Stimulated activated CD4-positive, alpha-beta T cell treated with anti-CD3 and anti-CD28 coated beads, TNF-alpha, amount 100 ng/mL, for 1 hour (primary cell): ENCODE measurements around the gene CYB5B.

Source experiments
- DNase-seq, 3 donors: peaks; one replicate each; pipeline ENCODE4 v3.0.0-alpha.2; 2020; ENCODE audit warnings: low read depth in 3 of 3, low spot score in 1 of 3

The CYB5B gene

GRCh38 chr16:69483611-69484010 is 59.2 kb downstream of the CYB5B start:
- no peak for DNase-seq

- DNase-seq, result no peak
These were observed 60.9 kb downstream of the CYB5B start for GRCh38 chr16:69485361-69485760.

GRCh38 chr16:69485816-69486215 is 61.4 kb downstream of the CYB5B start:
- no peak for DNase-seq

- no peak for DNase-seq
These were observed 61.9 kb downstream of the CYB5B start for GRCh38 chr16:69486272-69486671.

GRCh38 chr16:69486724-69487123 is 62.3 kb downstream of the CYB5B start:
- no peak for DNase-seq

GRCh38 chr16:69490707-69491324 is 66.4 kb downstream of the CYB5B start:
- DNase-seq, result no peak

GRCh38 chr16:69494991-69495392 is 70.6 kb downstream of the CYB5B start:
- no peak for DNase-seq

GRCh38 chr16:69495821-69496220 is 71.4 kb downstream of the CYB5B start:
- no peak for DNase-seq

DNA sequence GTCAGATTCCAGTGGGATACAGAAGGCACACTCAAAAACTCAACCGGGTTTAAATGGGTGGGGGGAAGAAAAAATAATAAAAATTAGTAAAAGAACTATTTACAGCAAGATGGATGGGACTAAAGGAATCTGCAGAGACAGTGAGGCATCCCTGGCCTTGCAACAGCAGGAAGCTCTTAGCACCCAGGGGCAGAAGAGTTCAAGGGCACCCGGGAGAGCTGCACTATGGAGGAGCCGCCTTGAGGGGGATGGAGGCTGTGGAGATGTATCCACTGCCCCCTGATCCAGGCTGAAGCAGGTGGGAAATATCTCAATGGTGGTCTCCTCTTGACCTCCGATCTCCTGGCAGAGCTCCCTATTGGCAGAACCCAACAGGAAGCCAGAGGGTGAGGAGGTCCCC is 72.0 kb downstream of the CYB5B start:
- no peak for DNase-seq

DNA sequence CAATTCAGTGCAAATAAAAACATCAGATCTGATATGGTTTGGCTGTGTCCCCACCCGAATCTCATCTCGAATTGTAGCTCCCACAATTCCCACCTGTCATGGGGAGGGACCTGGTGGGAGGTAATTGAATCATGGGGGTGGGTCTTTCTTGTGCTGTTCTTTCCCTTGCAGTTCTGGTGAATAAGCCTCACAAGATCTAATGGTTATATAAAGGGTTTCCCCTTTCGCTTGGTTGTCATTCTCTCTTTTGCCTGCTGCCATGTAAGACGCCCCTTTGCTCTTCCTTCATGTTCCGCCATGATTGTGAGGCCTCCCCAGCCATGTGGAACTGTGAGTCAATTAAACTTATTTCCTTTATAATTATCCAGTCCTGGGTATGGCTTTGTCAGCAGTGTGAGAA is 72.5 kb downstream of the CYB5B start:
- DNase-seq, result no peak

- no peak for DNase-seq
These were observed 73.6 kb downstream of the CYB5B start for GRCh38 chr16:69497876-69498596.

DNA sequence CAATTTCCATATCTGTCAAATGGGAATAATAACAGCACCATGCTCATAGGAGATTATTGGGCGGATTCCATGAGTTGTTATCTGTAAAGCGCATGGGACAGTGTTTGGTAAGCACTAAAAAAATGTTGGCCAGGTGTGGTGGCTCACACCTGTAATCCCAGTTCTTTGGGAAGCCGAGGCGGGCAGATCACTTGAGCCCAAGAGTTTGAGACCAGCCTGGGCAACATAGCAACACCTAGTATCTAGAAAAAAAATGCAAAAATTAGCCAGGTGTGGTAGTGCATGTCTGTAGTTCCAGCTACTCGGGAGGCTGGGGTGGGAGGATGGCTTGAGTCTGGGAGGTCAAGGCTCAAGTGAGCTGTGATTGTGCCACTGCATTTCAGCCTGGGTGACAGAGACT is 74.5 kb downstream of the CYB5B start:
- DNase-seq, result no peak

DNA sequence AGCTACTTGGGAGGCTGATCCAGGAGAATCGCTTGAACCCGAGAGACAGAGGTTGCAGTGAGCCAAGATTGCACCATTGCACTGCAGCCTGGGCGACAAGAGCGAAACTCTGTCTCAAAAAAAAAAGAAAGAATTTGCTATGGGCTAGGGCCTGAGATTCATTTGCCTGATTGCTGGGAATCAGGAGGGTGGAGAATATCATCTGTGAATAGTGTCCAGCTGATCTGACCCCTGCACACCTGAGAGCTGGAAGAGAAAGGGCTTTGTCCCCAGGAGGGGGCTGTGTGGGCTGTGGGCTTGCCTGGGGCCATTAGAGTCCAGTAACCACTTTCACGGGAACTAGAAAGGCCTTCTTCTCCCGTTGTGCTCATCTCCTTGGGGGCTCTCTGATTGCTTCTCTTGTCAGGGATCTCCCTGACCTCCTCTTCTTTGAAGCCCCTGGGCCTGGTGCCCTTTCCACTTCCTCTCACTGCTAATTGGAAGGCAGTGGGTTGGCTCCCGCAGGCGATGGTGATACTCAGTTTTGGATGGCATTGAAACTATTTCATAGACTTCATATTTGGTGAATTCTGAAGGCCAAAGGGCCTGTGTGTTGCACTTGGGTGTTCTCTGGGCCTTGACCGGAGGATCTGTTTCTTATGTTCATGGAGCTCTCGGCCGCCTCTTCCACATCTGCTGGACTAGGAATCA is 75.3 kb downstream of the CYB5B start:
- no peak for DNase-seq

DNA sequence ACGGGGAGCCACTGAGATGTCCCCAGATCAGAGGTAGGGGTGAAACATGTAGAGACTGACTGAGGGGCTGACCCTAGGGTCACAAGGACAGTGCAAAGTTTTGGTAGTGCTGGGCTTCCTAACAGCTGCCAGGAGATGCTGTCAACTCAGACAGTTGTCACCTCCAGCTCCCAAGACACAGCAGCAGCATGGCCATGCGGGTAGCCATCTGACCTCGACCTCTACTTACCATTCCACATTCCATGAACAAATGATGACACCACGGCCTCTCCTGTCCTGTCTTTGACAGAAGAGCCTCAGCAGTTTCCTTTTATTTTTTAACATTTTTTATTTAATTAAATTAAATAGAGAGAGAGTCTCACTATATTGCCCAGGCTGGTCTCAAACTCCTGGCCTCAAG is 76.1 kb downstream of the CYB5B start:
- no peak for DNase-seq

DNA sequence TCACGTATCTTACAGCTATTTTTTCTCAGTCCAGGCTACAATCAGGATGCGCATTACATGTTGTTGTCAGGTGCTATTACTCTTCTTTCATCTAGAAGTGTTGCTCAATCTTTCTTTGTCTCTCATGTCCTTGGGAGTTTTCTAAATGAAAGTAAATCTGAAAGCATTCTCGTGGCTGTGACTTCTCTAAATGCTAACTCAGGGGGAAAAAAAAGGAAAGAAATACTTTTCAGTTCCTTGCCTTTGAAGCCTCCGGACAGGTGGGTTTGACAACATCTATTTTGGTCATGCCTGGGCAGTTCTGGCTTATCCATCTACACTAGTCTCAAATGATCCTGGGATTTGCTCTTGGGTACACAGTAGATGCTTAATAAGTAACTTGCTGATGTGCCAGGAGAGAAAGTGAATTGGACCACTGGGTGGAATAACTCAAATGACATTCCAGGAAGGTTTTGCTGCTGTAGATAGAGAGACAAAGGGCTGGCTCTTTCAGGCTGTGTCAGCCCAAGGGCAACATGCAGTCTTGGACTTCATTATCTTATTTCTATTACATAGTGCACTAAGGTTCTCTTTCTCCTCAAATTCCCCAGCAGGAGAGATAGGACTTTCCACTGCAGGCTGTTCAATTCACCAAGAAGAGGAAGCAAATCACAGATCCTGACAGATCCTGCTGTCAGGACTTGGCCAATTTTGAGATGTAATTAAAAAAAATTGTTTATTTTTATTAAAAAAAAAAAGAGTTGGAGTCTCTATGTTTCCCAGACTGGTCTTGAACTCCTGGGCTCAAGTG is 77.7 kb downstream of the CYB5B start:
- no peak for DNase-seq

- DNase-seq, result no peak
These were observed 78.8 kb downstream of the CYB5B start for GRCh38 chr16:69503244-69503643.

- DNase-seq, result no peak
These were observed 83.8 kb downstream of the CYB5B start for GRCh38 chr16:69508033-69508755.

DNA sequence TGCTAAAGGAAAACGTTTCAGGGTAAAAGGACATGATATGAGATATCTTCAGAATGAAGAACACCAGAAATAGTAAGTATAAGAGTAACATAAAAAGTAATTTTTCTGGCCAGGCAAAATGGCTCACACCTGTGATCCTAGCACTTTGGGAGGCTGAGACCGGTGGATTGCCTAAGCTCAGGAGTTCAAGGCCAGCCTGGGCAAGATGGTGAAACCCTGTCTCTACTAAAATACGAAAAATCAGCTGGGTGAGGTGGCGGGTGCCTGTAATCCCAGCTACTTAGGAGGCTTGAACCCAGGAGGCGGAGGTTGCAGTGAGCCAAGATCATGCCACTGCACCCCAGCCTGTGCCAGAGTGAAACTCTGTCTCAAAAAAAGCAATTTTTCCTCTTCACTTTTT is 84.7 kb downstream of the CYB5B start:
- no peak for DNase-seq

DNA sequence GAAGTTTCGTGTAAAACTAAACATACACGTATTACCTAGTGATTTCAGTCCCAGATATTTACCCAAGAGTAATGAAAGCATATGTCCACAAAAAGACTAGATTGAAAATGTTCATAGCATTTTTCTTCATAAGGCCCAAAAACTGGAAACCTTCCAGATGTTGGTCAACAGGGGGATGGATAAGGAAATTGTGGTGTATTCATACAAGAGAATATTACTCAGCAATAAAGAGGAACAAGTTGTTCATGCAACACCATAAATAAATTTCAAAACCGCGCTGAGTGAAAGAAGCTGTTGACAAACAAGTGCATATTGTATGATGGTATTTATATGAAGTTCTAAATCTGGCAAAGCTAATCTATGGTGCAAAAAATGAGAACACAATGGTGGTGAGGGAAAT is 87.2 kb downstream of the CYB5B start:
- DNase-seq, result no peak

DNA sequence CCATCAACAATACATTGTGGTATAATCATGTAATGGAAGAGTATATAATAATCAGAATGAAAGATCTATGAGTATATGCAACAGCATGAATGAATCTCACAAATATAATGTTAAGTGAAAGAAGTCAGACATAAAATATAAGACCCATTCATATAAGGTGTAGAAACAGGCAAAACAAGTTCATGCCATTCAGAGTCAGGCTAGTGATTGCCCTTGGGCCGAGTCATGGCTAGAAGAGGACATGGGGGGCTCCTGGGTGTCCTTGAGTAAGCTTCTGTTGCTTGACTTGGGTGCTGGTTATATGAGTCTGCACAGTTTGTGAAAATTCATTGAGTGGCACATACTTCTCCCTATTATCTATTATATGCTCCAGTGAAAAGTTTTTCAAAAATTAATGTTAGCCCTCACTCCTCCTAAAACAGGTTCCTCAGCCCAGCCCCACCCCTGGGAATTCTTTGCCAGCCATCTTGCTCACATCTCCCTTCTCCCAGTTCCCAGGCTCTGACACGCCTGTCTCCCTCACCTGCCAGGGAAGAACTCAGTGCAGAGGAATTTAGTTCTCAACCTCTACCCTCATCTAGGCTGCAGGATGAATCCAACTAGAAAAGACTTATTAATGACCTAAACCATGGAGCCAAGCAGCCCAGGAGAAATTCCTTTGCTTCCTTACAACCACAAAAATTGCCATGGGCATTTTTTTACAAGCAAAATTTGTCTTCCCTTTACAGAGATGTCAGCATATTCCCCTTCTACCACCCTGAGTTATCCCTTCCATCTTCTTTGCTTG is 89.0 kb downstream of the CYB5B start:
- DNase-seq, result no peak
